Sigmoid colon (tissue), 7 donors: ENCODE results near the gene ASTN1. TPM values are rescaled to one million over a fixed set of nuclear protein-coding genes. Genes with fewer than 3 reads are reported as not detected.

Experiments used
- DNase-seq: peaks from one replicate; pipeline ENCODE4 v3.0.0-alpha.2; 2019
- H3K27ac ChIP-seq, 4 donors: fragments of 200-600 bp; sonication (generic); one replicate each; pipeline ENCODE4 v1.5.1; 2016 to 2019; ENCODE audit warnings: mild to moderate bottlenecking in 1 of 4
- H3K27me3 ChIP-seq, 3 donors: fragments of 200-600 bp; sonication (generic); one replicate each; pipeline ENCODE4 v1.5.1; 2019; ENCODE audit warnings: mild to moderate bottlenecking in 1 of 3
- H3K36me3 ChIP-seq, 4 donors: fragments of 200-600 bp; sonication (generic); one replicate each; pipeline ENCODE4 v1.5.1; 2016 to 2019
- H3K4me1 ChIP-seq, 4 donors: fragments of 200-600 bp; sonication (generic); one replicate each; pipeline ENCODE4 v1.5.1; 2017 to 2019
- H3K4me3 ChIP-seq, 4 donors: fragments of 200-600 bp; sonication (generic); one replicate each; pipeline ENCODE4 v1.5.1; 2017 to 2019; ENCODE audit warnings: mild to moderate bottlenecking in 2 of 4, moderate library complexity in 1 of 4
- H3K9me3 ChIP-seq, 4 donors: fragments of 200-600 bp in 3 of 4; sonication (generic) in 3 of 4; one replicate each; pipeline versions ENCODE4 v1.5.1 to v1.6.1; 2013 to 2019
- CTCF ChIP-seq, 4 experiments: fragments of 450-650 bp in 3 of 4; fragments of 200-600 bp in 1 of 4; IDR thresholded peaks; one replicate each; pipeline ENCODE4 v1.5.1; 2016 to 2019; ENCODE audit warnings: antibody characterized with exemption in 4 of 4, mild to moderate bottlenecking in 3 of 4, moderate library complexity in 2 of 4
- EP300 ChIP-seq, 4 donors: sonication (generic); formaldehyde crosslinking; IDR thresholded peaks; one replicate each; pipeline ENCODE4 v1.6.1; 2017; ENCODE audit warnings: antibody characterized with exemption in 4 of 4
- POLR2A ChIP-seq, 2 donors: fragments of 450-650 bp; IDR thresholded peaks; one replicate each; pipeline ENCODE4 v1.6.1; 2016; ENCODE audit warnings: antibody characterized with exemption in 2 of 2, mild to moderate bottlenecking in 2 of 2, moderate library complexity in 2 of 2
- POLR2AphosphoS5 ChIP-seq, 4 donors: sonication (generic); formaldehyde crosslinking; IDR thresholded peaks; one replicate each; pipeline ENCODE4 v1.6.1; 2017; ENCODE audit warnings: antibody characterized with exemption in 4 of 4
- WGBS, 2 donors: extraction: QIAGEN DNeasy Blood & Tissue Kit; methylation state at CpG; one replicate each; pipeline ENCODE4 v1.1.7; 2013; 5-methylcytosine and 5-hydroxymethylcytosine counted together
- intact Hi-C: fragments of 100-400 bp; cut with DNase I; formaldehyde crosslinking; loops from one replicate; pipeline ENCODE4 v1.15.1; 2023
- polyA plus RNA-seq, 3 donors: library from polyadenylated mRNA; stranded (reverse); fragments of 200-250 nt; gene quantifications; one replicate each; pipeline ENCODE4 v1.2.3, GENCODE V29; 2013
- total RNA-seq, 4 donors: library from RNA; depleted of rRNA; stranded (reverse); fragments of >200 nt; gene quantifications; one replicate each; pipeline ENCODE4 v1.1.0, GENCODE V29; 2016
- donor health status: healthy with polysubstance abuse.
- donor health status: Bipolar disorder and iron deficiency.
- donor health status: healthy.

ASTN1 gene
- total RNA-seq (1 to 10 TPM in 3 of 4 donors, under 1 TPM in 1; 0.49 to 2.2 (median 1.7) TPM), polyA plus RNA-seq (under 1 TPM in 1 of 3 donors, not detected in 2; 0.50 TPM)

DNA sequence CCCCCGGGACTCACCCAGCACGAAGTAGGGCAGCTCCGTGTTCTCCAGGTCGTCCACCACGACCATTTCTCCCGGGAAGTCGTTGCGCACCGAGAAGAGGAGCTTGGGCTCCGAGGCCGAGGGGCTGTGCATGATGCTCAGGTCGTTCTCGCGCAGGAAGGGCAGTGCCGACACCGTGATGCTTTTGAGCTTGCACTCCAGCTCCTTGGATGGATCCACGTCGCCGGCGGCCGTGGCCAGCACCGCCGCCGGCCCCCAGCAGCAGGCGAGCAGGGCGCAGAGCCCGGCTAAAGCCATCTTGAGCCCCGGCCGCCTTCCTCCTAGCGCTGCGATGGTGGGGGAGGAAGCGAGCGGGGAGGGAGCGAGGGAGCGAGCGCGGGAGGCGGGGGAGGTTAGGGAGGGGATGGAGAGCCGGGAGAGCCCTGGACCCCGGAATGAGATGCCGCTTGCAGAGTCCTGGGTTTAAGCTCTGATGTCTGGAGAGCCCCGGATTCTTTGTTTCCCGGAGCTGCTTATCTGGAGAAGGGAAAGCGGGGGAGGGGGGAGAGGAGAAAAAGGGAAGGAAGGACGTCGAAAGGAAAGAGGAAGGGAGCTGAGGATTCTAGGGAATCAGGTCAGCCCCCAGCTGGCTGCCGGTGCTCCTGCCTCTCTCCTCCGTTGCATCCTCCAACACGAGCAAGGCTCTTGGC lies at the start of gene ASTN1:
Gene ASTN1, minus strand, starts transcription at position 333 of the 689 bp plus-strand sequence. Its CDS starts 36 bp downstream, at position 297.
- Histone ChIP-seq H3K27me3 (peaks cover 0 to 70% (median 25%) of the 10 kb centered on the region in 3 donors), H3K9me3 (no peaks in the 10 kb centered on the region), H3K36me3 (no peaks in the 10 kb centered on the region), H3K4me3 (peak within 1 kb of the TSS in 3 of 4 donors; percentile 17 to 40 (median 39)), H3K27ac (no peak within 1 kb of the TSS), H3K4me1 (peaks cover 0 to 13% (median 10%) of the 10 kb centered on the region in 4 donors)
- 2 to 5% methylated on average over 49 of the region's 49 CpGs for WGBS, 2 donors
- DNase-seq: no peak
- intact Hi-C loops: no loop called here
- TF ChIP-seq EP300 (IDR thresholded peaks at IDR 0.05): no peak
- TF ChIP-seq CTCF (IDR thresholded peaks at IDR 0.05): no peak
- TF ChIP-seq POLR2A (IDR thresholded peaks at IDR 0.05): no peak
- no peak for TF ChIP-seq POLR2AphosphoS5 (IDR thresholded peaks at IDR 0.05)

DNA sequence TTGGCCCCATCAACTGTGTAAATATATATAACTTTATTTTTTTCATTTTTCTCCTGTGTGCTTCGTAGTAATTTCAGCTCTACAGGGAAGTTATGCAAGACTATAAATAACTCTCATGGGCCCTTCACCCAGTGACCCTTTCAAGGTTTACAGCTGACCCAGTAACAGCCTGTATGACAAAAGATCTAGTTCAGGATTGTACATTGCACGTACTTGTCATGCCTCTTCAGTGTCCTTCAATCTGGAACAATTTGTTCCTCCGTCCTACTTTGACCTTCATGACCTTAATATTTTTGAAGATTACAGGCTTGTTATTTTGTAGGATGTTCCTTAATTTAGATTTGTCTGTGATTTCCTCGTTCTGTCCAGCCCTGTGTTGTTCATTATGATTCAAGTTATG lies 46.7 kb upstream of the ASTN1 start:
- H3K27ac ChIP-seq: no peak overlapping the region

DNA sequence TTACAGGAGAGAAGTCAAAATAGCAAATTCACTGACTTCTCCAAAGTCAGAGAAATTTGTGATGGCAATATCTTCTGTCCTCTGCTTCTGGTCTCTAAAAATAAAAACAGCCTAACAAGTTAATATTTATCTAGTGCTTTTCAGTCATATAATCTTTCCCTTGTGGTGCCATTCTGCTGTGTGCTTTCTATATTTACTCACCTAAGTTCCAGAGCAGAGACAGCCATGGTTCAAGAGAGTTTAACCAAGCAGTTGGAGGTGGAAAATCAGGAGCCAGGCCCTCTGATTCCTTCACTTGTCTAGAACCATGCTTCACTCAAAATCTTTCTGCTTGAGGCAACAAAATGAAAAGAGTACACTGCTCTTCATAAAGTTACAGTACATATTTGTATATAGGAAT lies 45.6 kb upstream of the ASTN1 start:
- Histone ChIP-seq H3K9me3 (no peaks in the 10 kb centered on the region), H3K4me3 (no peak overlapping the region), H3K27me3 (no peaks in the 10 kb centered on the region), H3K4me1 (peaks cover 0 to 38% (median 25%) of the 10 kb centered on the region in 4 donors), H3K27ac (peak overlapping the region in 3 of 4 donors; percentile 32 to 44 (median 35)), H3K36me3 (no peaks in the 10 kb centered on the region)
- intact Hi-C loops: no loop called here
- DNase-seq: no peak
- TF ChIP-seq POLR2A (IDR thresholded peaks at IDR 0.05) (no peak), EP300 (IDR thresholded peaks at IDR 0.05) (no peak), CTCF (IDR thresholded peaks at IDR 0.05) (no peak)

More for the DNA sequence above, 46.7 kb upstream of the ASTN1 start:
- Histone ChIP-seq H3K27me3 (no peaks in the 10 kb centered on the region), H3K9me3 (peaks cover 0 to 2% (median 0%) of the 10 kb centered on the region in 4 donors), H3K4me3 (no peak overlapping the region), H3K4me1 (peaks cover 0 to 35% (median 25%) of the 10 kb centered on the region in 4 donors), H3K36me3 (no peaks in the 10 kb centered on the region)
- intact Hi-C loops: no loop called here
- 46 to 51% methylated on average over 4 of the region's 4 CpGs for WGBS, 2 donors
- DNase-seq: no peak
- TF ChIP-seq POLR2AphosphoS5 (IDR thresholded peaks at IDR 0.05): peak in 3 of 4 donors; percentile 20 to 32 (median 31)
- no peak for TF ChIP-seq EP300 (IDR thresholded peaks at IDR 0.05)

DNA sequence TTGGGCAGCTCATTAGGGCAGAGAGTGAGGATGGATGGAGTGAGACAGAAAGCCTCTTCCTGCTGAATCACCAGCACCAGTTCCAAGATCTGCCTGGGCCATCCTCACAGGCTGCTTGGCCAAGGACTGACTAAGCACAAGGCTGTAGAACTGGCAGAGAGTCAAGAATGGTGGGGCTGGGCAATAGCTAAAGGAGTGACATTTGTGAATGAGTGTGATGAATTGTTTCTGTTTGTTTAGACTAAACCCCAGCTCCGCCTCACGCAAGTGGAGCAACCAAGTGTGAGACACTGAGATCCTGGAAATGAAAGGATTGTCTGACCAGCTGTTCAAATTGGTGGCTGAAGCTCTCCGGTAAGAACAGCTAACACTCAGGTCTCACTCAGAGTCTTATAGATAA lies 44.8 kb upstream of the ASTN1 start:
- 16 to 51% methylated on average over 3 of the region's 3 CpGs for WGBS, 2 donors
- peak; percentile 90 for DNase-seq
- peak overlapping the region in 3 of 4 donors; percentile 32 to 44 (median 35) for H3K27ac ChIP-seq
- TF ChIP-seq CTCF (IDR thresholded peaks at IDR 0.05) (no peak), POLR2AphosphoS5 (IDR thresholded peaks at IDR 0.05) (peak; percentile 50 to 92 (median 88)), EP300 (IDR thresholded peaks at IDR 0.05) (peak in 2 of 4 donors; percentile 66 to 82), POLR2A (IDR thresholded peaks at IDR 0.05) (no peak)
- peaks cover 0 to 38% (median 25%) of the 10 kb centered on the region in 4 donors for H3K4me1 ChIP-seq
- intact Hi-C loops: no loop called here
- no peak overlapping the region for H3K4me3 ChIP-seq
- H3K36me3 ChIP-seq: no peaks in the 10 kb centered on the region
- no peaks in the 10 kb centered on the region for H3K9me3 ChIP-seq
- no peaks in the 10 kb centered on the region for H3K27me3 ChIP-seq

DNA sequence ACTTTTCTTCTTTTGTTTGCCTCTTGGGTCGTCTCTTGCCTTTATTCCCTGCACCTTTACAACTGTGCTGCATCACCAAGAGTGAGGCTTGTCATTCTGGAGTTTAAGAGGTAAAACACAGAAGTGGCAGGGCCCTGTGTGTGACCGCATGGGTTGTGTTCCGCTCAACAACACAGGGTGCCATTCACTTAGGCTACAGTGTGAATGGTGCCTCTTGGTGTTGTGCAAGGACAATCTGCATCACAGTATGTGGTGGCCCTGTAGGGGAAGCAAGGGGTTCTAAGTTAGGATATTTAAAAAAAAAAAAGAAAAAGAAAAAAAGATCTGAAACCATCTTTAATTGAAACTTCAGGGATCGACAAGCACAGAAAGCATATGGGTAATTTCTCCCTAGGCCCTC lies 44.4 kb upstream of the ASTN1 start:
- peak overlapping the region in 2 of 4 donors; percentile 27 to 44 for H3K27ac ChIP-seq
- no peaks in the 10 kb centered on the region for H3K36me3 ChIP-seq
- H3K4me1 ChIP-seq: peaks cover 0 to 38% (median 25%) of the 10 kb centered on the region in 4 donors
- H3K9me3 ChIP-seq: no peaks in the 10 kb centered on the region
- TF ChIP-seq POLR2A (IDR thresholded peaks at IDR 0.05): no peak
- no peak for TF ChIP-seq EP300 (IDR thresholded peaks at IDR 0.05)
- TF ChIP-seq CTCF (IDR thresholded peaks at IDR 0.05): no peak
- TF ChIP-seq POLR2AphosphoS5 (IDR thresholded peaks at IDR 0.05): no peak
- no peak overlapping the region for H3K4me3 ChIP-seq
- no peak for DNase-seq
- H3K27me3 ChIP-seq: no peaks in the 10 kb centered on the region
- intact Hi-C loops: no loop called here
- WGBS, 2 donors: 72 to 78% methylated on average over 4 of the region's 4 CpGs
